GM12874 (cell line): ENCODE measurements around the gene BICD2.
A peak's percentile ranks its signal among the peaks of the same experiment; 100 is the strongest.

Experiments used
- TF ChIP-seq, protein P1 (sequence below): IDR thresholded peaks from 2 replicates; pipeline ENCODE4 v1.5.1; 2011; ENCODE audit warnings: low read depth, mild to moderate bottlenecking, control low read depth, low read length, moderate library complexity; ENCODE audit not compliant: insufficient read depth

The BICD2 gene

DNA sequence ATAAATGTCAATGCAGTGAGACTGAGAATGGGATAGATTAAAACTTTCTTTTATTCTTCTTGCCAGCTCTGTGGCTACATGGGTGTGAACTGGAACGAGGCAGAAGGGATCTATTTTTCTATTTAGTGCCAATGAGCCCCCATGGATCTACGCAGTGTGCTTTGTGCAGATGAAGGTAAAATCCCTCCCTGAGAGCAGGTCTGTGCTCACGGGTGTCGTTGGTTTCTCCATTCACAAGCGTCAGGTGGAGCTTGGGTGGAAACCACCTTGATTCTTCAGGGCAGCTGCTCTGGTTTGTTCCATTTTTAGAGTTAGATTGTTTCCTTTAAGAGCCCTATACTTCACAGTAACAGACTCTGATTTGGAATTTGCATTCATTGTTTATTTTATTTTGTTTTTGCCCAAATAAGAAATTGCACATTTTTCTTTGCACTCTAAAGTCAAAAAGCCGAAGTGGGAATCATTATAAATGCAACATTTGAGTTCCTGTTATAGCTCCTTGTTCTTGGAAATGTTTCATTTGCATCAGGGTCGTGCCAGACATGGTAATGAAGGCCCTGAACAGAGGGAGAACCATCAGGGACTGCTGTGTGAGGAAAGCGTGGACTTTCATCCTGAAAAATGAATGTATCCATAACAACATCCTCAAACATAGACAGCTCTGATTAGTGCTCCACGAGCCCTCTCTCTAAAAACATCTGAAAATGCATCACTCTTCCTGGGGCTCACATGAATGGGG is 31.1 kb upstream of the BICD2 start:
- TF ChIP-seq, protein P1, sequence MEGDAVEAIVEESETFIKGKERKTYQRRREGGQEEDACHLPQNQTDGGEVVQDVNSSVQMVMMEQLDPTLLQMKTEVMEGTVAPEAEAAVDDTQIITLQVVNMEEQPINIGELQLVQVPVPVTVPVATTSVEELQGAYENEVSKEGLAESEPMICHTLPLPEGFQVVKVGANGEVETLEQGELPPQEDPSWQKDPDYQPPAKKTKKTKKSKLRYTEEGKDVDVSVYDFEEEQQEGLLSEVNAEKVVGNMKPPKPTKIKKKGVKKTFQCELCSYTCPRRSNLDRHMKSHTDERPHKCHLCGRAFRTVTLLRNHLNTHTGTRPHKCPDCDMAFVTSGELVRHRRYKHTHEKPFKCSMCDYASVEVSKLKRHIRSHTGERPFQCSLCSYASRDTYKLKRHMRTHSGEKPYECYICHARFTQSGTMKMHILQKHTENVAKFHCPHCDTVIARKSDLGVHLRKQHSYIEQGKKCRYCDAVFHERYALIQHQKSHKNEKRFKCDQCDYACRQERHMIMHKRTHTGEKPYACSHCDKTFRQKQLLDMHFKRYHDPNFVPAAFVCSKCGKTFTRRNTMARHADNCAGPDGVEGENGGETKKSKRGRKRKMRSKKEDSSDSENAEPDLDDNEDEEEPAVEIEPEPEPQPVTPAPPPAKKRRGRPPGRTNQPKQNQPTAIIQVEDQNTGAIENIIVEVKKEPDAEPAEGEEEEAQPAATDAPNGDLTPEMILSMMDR, result no peak

DNA sequence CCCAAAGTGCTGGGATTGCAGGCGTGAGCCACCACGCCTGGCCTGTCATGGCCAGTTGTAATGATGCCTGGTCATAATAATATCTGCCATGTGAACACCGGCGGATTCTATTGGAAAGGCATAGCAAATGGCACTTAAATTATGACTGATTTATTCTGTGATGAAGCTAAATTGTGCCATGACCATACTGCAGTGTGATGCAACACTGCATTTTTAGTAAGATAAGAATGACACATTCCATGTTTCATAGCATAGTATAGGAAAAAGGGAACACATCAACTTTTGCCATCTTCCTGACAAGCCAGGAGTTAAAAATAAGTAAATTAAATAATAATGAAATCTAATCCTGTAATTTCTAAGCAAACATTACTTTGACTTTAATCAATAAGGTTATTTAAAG is 30.4 kb upstream of the BICD2 start:
- TF ChIP-seq, protein P1, result no peak

DNA sequence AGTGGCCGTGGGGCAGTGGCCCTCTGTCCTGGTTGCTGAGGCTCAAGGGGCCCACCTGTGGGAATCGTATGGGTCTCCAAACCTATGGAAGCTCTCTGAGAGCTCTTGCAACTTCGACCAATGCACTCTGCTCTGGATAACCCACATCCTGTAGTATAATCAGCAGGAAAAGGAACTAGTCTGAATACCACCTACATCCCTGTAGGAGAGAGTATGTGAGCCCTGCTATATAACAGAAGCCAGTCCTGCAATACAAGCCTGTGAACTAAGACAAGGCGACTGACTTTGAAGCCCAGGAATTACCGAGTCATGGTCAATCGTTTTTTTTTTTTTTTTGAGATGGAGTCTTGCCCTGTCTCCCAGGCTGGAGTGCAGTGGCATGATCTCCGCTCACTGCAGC is 29.8 kb upstream of the BICD2 start:
- TF ChIP-seq, protein P1, result no peak

DNA sequence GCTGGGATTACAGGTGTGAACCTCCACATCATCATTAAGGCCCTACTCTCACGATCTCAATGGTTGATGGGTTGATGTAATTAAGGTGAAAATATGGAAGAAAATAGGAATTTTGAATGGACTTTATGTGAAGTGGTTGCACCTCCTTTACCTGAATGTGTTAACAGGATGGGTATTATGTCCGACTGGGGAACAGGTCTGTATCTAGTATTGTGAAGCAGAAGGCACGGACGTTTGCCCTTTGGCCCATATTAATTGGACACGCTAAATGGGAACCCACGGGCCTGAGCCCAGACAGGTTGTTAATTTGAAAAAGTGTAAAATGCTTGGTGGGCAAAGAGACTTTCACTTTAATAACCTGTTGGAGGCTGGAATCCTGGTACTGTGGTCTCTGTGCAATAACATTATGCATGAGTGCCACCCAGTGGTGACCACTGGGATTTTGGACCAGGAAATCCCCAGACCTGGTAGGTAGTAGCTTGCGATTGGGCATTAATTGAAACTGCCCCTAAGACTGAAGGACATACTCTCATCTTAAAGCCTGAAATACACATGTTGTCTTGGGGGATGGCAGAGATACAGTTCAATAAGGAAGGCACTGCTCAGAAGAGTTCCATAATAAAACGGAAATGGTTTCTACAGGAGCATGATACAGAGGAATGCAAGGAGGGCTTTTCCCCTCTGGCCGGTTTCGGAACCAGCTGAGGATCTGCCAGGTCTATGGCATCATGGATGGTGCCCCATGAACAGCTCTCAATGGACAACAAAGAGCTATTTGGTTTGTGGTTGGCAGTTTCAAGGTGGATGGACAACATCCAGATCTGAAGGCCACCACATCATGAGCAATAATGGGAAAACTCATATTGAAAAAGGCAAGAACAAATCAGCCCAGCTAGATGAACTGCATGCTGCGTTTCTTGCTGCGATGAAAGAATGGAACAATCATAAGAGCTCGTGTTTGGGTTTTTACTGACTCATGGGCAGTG is 26.2 kb upstream of the BICD2 start:
- TF ChIP-seq, protein P1, result peak; percentile 68

DNA sequence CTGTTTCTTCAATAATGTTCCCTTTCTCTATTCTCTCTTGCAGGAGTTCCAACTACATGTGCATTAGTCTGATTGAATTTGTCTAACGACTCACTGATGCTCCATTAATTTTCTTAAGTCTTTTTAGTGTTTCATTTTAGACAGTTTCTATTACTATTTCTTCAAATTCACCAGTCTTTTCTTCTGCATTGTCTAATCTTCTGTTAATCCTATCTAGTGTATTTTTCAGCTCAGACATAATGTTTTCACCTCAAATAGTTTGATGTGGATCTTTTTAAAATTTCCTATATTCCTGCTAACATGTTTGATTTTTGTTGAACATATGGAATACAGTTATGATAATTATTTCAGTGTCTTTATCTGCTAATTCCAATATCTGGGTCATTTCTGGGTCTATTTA is 21.7 kb upstream of the BICD2 start:
- TF ChIP-seq, protein P1, result no peak

DNA sequence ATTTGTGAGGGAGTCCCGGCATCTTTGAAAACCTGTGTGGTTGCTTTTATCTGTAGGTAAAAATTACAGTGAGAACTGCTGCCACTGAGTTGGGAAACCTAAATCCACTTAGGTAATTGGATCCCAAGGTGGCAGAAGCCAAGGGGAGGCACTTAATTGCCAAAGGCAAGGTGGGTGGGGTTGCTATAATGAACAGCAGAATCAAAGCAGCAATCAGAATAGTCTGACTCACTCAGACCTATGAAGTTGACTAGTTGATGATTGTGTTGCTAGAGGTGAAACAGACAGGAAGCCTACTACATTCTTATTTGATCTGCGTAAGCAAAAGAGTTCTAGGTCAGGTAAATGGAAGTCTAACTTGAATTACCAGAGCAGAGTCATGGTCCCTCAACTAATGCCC is 17.3 kb upstream of the BICD2 start:
- TF ChIP-seq, protein P1, result no peak

DNA sequence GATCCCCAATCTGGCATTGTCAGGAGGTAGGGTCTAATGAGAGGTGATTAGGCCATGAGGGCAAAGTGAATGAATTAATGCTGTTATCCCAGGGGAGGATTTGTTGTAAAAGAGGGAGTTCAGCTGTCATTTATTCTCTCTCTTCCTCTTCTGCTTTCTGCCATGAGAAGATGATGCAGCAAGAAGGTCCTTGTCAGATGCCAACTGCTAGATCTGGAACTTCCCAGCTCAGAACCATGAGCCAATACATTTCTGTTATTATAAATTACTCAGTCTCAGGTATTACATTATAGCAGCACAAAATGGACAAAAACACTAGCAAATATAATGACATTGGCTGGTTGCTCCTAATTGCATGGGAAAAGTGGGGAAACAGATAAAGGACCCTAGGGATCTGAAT is 15.6 kb upstream of the BICD2 start:
- TF ChIP-seq, protein P1, result no peak
